K562 (cell line): ENCODE measurements around the gene IDH3G. TPM values are rescaled to one million over a fixed set of nuclear protein-coding genes. Genes with fewer than 3 reads are reported as not detected.

Experiments used
- NFXL1 ChIP-seq: fragments of 450-650 bp; formaldehyde crosslinking; IDR thresholded peaks from 2 replicates; pipeline ENCODE4 v1.4.0; 2021; ENCODE audit warnings: mild to moderate bottlenecking
- PURB ChIP-seq: sonication (generic); formaldehyde crosslinking; IDR thresholded peaks from 2 replicates; pipeline ENCODE4 v1.9.0; 2021; ENCODE audit warnings: low read depth, mild to moderate bottlenecking, missing genetic modification reagents
- RBFOX2 ChIP-seq: fragments of 200-400 bp; formaldehyde crosslinking; IDR thresholded peaks from 2 replicates; pipeline ENCODE4 v1.6.1; 2017; ENCODE audit warnings: low read depth, mild to moderate bottlenecking, low read length, moderate library complexity
- RREB1 ChIP-seq: fragments of 250-450 bp; sonication (Bioruptor Pico); IDR thresholded peaks from 2 replicates; pipeline ENCODE4 v1.4.0; 2020
- polyA plus RNA-seq, 8 experiments: library from polyadenylated mRNA; depleted of rRNA in 4 of 8; stranded (reverse) in 5 of 8; unstranded in 3 of 8; fragments of >200 nt; fragmentation: Nextera tagmentation in 2 of 8; fragmentation: Illumina TruSeq in 1 of 8; extraction: Ambion mirVana in 2 of 8; extraction: Trizol in 1 of 8; gene quantifications; 2 replicates each; pipeline versions ENCODE4 v1.2.1 to v1.2.3, GENCODE V29; 2011 to 2014; ENCODE audit warnings: inconsistent platforms in 1 of 8, missing spikeins in 1 of 8
- total RNA-seq, 7 experiments: library from RNA; depleted of rRNA in 6 of 7; stranded (reverse); fragments of >200 nt in 6 of 7; fragmentation: Illumina TruSeq in 2 of 7; extraction: Trizol in 2 of 7; gene quantifications; 2 replicates each; pipeline versions ENCODE4 v1.2.1 to v1.2.3, GENCODE V29; 2011 to 2021; ENCODE audit warnings: low replicate concordance in 1 of 7
- TF ChIP-seq, protein P1 (sequence below): fragments of 250-450 bp; sonication (Bioruptor Pico); IDR thresholded peaks from 2 replicates; pipeline ENCODE4 v1.4.0; 2020; ENCODE audit warnings: mild to moderate bottlenecking

IDH3G gene
- total and polyA plus RNA-seq, 9 of the 15 experiments (the other 6 are each of a cell fraction or from before 2014, with no cell fraction given) = 24.3 to 72.5 (median 37.9) TPM

- TF ChIP-seq, protein P1, sequence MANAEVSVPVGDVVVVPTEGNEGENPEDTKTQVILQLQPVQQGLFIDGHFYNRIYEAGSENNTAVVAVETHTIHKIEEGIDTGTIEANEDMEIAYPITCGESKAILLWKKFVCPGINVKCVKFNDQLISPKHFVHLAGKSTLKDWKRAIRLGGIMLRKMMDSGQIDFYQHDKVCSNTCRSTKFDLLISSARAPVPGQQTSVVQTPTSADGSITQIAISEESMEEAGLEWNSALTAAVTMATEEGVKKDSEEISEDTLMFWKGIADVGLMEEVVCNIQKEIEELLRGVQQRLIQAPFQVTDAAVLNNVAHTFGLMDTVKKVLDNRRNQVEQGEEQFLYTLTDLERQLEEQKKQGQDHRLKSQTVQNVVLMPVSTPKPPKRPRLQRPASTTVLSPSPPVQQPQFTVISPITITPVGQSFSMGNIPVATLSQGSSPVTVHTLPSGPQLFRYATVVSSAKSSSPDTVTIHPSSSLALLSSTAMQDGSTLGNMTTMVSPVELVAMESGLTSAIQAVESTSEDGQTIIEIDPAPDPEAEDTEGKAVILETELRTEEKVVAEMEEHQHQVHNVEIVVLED = no peak
- no peak for TF ChIP-seq NFXL1
- TF ChIP-seq RREB1 (CRISPR knock-in tag) = no peak
- no peak for TF ChIP-seq PURB
- no peak; the same call in 1 of the 2 replicates for TF ChIP-seq RBFOX2
Observed at GRCh38 chrX:153786669-153787068, 7.5 kb downstream of the IDH3G start (continued).
